VCaP (cell line): ENCODE results near the gene GPSM1.
"Not testable (repeated sequence)": the region's sequence is repeated elsewhere in the genome, so short reads cannot be mapped to it uniquely, and the experiment has no call there.

ENCODE experiments used
- H3K27ac ChIP-seq: fragments of 450-650 bp; 2 replicates; pipeline ENCODE4 v1.5.1; 2017
- TF ChIP-seq, protein P1 (sequence below): fragments of 450-650 bp; conservative IDR thresholded peaks from 2 replicates; pipeline ENCODE4 v1.5.1; 2017; ENCODE audit warnings: mild to moderate bottlenecking, moderate library complexity

Gene GPSM1

DNA sequence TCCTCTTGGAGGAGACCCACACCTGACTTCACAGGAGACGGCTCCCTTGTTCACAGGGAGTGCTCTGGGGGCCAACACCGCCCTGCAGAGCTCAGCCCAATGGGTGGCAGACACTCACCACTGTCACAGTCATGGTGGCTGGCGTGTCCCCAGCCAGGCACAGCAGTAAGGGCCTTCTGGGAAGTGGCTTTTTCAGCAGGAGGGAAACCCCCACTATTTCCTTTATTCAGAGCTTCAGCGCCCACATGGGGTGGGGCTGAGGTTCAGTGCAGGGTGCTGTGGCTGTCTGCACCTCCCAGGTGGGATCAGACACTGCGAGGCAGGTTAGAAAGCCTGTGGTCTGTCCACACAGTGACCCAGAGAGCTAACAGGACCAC lies 76.2 kb downstream of the GPSM1 start:
- no peak overlapping the region for H3K27ac ChIP-seq
- TF ChIP-seq, protein P1, sequence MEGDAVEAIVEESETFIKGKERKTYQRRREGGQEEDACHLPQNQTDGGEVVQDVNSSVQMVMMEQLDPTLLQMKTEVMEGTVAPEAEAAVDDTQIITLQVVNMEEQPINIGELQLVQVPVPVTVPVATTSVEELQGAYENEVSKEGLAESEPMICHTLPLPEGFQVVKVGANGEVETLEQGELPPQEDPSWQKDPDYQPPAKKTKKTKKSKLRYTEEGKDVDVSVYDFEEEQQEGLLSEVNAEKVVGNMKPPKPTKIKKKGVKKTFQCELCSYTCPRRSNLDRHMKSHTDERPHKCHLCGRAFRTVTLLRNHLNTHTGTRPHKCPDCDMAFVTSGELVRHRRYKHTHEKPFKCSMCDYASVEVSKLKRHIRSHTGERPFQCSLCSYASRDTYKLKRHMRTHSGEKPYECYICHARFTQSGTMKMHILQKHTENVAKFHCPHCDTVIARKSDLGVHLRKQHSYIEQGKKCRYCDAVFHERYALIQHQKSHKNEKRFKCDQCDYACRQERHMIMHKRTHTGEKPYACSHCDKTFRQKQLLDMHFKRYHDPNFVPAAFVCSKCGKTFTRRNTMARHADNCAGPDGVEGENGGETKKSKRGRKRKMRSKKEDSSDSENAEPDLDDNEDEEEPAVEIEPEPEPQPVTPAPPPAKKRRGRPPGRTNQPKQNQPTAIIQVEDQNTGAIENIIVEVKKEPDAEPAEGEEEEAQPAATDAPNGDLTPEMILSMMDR, result no peak

DNA sequence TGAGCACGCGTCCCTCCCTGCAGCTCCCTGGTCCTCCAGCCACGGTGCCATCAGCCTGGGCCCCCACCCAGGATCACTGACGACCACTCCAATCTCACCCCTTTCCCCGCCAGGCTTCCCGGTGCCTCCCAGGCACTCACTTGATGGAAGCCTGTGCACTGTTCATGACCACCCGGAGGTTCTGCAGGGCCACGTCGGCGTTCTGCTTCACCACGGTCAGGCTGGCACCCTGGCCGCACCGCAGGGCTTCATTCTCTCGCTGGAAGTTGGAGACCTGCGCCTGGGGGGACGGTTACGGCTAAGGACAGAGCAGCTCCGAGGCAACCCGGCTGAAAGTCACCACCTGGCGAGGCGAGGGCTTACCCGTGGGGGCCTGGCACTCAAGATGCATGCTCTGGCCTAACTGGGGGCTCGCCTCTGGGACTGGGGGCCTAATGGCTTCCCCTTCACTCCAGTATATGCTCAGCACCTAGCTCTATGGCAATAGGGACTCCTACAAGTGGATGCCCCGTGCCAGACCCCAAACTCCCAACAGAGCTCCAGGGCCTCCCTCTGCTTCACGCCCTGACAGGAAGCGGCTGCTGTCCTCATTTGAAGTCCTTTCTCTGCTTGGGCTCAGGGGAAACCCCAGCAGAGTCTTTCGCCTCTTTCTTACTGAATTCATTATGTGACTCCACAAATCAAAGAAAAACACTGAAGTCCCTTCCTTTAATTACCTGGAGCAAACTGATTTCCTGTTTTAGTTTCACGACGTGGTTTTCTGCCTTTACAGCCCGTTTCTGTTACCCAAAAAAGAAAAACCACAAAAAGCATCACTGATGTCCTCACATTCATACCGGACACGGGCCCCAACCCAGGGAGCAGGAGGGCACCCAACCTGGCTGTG lies 76.8 kb downstream of the GPSM1 start:
- no peak overlapping the region for H3K27ac ChIP-seq

DNA sequence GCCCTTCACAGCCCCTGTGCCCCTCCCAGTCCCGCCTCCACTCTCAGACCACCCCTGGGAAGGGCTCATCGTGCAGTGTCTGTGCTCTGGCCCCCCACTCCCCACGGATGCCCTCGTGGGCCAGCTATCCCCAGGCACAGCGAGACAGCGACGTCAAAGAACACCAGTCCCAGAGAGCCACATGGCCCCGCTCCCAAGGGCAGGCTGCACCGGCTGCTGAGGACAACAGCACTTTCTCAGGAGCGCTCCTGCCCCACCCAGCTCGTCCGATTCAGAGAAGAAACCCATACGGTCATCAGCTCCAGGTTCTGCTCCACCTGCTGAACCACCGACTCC lies 77.4 kb downstream of the GPSM1 start:
- no peak overlapping the region for H3K27ac ChIP-seq

More for the DNA sequence above, 76.8 kb downstream of the GPSM1 start:
- TF ChIP-seq, protein P1, result no peak

DNA sequence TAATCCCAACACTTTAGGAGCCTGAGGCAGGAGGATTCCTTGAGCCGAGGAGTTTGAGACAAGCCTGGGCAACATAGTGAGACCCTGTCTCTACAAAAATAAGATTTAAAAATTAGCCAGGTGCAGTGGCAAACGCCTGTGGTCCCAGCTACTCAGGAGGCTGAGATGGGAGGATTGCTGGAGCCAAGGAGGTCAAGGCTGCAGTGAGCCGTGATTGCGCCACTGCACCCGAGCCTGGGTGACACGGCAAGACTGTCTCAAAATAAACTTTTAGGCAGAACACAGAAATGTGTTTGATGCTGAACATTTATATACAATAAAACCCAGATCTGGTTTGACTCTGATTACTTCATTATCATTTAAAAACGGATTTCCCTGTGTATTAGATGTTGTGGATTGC lies 78.1 kb downstream of the GPSM1 start:
- H3K27ac ChIP-seq, result no peak overlapping the region
- TF ChIP-seq, protein P1, result no peak

More for the DNA sequence above, 77.4 kb downstream of the GPSM1 start:
- TF ChIP-seq, protein P1, result no peak

DNA sequence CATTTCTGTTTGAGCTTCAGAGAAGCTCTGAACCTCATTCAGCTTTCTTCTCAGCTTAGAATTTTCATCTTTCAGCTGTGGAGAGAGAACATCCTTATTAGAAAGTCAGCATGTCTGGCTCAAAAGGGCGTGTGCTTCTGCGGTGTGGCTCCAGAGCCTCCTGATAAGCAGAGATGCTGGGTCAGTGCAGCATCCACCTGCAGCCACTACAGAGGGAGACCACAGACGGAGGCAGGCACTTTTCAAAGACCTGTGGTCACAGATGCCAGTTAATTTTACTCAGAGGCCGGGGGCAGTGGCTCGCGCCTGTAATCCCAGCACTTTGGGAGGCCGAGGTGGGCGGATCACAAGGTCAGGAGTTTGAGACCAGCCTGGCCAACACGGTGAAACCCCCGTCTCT lies 78.6 kb downstream of the GPSM1 start:
- H3K27ac ChIP-seq, result not testable (repeated sequence)

DNA sequence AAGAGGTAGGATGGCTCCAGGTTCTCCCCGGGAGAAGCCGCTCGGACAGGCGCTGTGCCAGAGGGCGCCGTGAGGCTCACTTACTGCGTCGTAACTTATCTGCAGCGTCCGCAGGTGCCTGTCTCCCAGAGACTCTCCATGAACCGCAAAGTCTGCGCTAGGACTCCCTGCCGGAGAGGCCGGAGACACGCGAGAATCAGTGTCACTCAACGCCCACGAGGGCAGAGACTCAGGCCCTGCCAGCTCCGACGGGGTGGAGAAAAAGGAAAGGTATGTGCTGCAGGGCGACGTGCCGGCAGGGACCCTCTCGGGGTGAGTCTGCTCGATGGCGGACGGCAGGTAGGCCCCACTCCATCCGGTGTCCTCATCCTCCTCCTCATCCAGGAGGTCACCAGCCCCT lies 79.7 kb downstream of the GPSM1 start:
- not testable (repeated sequence) for H3K27ac ChIP-seq

DNA sequence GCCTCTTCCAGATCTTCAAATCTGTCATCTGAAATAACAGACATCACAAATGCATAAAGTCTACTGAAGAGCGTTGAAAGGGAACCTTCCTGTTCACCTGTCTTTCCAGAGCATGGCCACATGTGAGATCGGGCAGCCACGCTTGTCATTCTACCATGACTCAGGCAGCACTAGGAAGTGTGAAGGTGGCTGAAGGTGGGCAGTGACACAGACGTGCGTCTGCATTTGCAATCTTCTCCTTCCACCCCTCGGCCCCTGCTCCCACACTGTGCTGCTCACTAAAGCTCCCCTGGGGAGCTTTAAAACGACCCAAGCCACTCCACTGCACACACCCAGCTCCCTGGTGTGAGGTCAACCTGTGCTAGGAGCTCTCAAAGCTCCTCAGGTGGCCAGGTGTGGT lies 80.6 kb downstream of the GPSM1 start:
- H3K27ac ChIP-seq, result peak overlapping the region; percentile 25; the same call in 1 of the 2 replicates
- TF ChIP-seq, protein P1, result no peak
